Stimulated activated naive CD8-positive, alpha-beta T cell treated with anti-CD3 and anti-CD28 coated beads, Interleukin-15, Interleukin-2, amounts not matched to agents 100 U/mL and 50 U/mL, for 24 hours (primary cell): ENCODE data around the gene NR2F1.

Experiments used
- ATAC-seq: fragments of 150-1000 bp; cut with Tn5 transposase; one replicate; pipeline ENCODE4 v1.10.0; 2021
- DNase-seq: peaks from one replicate; pipeline ENCODE4 v3.0.0; 2021

NR2F1 gene

DNA sequence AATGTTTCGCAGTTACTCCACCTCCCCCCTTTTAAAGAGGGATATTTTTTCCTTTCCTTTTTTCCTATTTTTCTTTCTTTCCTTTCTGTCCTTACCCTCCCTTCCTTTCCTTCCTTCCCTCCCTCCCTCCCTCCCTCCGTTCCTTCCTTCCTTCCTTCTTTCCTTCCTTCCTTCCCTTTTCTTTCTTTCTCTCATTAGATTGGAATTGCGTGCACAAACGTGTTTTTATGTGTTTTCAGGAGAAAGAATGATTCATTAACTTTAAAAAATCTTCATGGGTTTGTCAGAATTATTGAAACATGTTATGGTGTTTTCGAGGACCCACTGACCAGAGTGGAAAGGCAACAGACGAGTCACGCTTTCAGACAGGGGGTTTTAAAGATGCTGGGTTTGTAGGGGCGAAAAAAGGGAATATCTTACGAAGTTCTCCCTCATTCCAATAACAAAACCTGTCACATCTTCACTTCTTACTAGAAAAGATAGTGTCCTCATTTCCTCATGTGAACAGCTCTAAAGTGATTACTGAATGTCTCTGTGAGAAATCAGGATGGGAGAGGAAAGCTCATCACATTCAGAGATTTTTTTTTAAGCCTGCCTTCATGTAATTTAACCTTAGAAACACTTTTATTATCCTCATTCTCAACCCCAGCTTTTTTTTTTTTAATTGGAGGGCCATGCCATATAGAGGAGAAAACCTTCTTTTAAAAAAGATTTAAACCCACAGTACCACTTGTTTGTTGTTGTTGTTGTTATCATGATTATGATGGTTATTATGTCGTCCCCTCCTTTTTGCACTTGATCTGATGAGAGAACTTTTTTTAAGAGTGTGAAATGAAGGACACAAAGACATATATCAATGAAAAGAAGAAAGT is 21.9 kb downstream of the NR2F1 start:
- DNase-seq: no peak
- no peak for ATAC-seq

DNA sequence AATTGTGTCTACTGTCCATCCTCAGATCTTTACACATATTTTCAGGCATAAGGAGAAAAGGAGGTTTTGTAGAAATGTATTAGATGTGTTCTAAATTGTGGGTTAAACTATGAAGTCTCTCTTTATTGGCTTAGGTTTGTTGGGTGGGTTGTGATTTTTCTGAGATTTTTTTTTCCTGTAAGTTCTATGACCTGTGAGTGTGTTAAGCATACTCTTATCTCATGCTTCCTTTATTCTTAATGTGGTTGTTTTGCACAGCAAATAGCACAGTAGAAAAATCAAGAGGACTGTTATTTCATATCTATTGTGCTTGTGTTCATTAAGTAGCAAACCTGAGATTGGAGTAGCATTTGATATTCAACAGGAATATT is 23.3 kb downstream of the NR2F1 start:
- ATAC-seq (no peak), DNase-seq (no peak)

GRCh38 chr5:93607367-93608258 is 24.6 kb downstream of the NR2F1 start:
- peak; percentile 71 for ATAC-seq
- peak; percentile 30 for DNase-seq

DNA sequence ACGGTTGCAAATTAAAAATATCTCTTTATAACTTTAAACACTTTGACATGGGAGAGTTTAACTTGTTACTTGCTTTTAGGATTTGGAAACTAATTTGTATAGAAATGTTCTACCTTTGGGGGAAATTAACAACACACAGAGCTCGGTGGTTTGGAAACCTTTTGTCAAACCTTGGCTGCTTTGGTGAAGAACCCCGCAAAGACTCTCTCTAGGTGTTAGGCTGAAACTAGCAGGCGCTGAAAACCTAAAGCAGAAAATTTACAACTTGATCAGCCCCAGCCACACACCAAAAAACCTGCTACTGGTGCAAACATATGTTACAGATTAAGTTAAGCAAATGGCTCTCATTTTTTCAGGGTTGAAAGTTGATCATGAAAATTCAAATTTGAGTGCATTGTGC is 25.8 kb downstream of the NR2F1 start:
- ATAC-seq (no peak), DNase-seq (no peak)

DNA sequence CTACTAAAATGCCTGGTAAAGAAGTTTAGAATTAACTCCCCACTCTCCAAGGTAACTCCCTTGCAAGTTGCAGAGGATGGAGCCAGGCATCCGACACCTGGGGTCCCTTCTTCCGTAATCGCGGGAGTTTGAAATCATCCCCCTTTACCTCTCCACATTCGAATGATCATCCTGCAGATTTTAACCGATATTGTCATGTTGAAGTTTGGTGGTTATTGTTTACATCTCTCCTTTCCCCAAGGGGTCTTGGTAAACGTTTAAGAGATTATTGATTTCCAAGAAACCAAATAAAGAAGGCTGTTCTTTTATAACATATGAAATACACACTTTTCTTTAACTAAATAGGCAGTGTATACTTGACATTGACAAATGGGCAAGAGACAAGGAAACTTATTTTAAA is 26.7 kb downstream of the NR2F1 start:
- ATAC-seq (no peak), DNase-seq (no peak)

DNA sequence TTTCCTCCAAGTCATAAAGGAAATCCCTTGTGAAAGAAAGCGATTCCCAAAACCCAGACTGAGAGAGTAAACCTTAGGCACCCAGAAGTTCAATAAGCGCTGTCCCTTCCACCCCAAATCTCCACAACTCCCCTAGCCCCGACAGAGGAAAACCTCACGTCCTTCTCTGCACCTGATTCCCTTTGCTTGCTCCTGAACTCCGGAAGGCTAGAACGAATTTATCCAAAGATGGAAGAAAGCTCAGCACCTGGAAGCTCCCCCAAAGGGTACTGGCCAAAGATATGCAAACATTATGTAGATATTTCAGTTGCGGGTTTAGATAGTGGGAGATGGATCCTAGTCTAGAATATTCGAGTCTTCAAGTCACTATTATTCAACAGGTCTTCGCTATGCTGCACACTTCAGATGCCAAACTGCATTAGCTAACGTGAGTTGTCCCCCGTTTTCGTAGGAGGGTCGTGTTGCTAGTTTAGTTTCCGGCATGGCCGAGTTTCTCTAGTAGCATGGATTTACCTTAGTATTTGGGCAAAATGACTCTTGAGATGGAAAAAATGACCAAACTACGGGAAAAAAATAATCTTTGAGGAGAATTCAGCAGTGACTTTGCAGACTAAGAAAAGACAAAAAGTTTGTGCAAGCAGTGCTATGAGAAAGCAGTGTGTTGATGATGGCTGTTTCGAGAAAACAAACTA is 27.7 kb downstream of the NR2F1 start:
- ATAC-seq (no peak), DNase-seq (no peak)

- DNase-seq (no peak), ATAC-seq (no peak)
Observed at GRCh38 chr5:93611273-93611975, 28.4 kb downstream of the NR2F1 start.

DNA sequence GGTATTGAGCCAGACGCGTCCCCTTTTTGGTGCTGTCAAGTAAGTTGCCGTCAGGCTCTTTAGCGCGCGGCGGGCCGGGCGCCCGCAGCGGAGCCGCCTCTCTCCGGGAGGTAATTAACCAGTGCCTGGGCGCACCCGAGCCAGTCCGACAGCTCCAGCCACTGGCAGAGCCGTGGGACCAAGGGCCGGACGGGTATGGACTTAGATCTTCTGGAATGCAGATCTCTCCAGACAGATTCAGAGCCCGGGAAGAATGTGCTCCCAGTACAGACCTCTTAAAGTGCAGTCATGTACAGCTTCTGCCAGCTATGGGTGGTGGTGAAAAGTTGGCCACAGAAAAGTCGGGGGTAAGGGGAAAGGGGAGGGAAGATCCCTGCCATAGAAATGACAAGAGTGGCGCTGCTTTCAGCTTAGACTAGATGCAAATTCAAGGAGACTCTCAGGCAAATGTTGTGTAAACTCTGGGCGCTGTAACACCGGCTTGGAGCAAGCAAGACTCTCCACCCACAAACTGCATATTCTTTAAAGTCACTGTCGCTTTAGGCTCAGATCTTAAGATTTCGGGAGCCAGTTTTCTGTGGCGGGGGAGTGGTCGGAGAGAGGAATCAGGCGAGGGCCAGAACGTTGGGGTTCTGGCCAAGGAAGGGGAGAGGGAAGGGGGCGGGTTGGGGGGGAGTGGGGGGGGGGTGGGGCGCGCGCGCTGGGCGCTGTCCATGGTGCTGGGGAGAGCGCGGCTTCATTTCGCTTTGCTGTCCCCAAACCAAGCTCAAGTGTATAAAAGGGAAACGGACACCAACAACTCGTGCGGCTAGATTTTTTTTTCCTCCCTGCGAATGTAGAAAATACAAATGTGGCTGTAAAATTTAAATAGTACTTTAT is 29.2 kb downstream of the NR2F1 start:
- ATAC-seq (peak; percentile 28), DNase-seq (peak; percentile 9)

GRCh38 chr5:93612855-93613243 is 29.8 kb downstream of the NR2F1 start:
- ATAC-seq (no peak), DNase-seq (no peak)

DNA sequence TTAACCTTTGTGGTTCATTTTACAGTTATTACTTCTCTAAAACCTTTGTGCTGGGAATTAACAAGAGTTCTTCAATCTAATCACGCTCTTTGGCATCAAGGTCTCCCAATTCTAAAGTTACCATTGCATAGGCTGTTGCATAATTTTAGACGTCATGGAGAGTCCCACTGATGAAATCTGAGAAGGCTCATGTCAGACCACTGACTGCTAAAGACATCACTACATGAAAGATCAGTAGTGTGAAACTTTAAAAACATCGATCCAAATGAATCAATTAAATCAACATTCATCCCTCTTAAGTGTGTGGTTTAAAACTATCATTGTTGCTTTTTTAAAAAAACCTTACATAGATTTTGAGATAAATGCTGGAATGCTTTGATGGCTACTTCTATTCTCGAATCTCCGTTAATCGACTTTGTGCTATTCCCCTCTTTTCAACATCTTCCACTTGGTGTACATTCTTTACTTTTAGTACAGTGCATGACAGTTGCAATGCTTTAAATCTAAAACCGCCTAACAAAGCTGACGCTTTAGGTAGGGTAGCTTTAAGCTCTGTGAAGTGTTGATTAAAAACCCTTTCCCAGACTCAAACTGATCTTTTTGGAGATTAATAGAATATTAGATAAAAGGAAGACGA is 33.6 kb downstream of the NR2F1 start:
- ATAC-seq (no peak), DNase-seq (no peak)

DNA sequence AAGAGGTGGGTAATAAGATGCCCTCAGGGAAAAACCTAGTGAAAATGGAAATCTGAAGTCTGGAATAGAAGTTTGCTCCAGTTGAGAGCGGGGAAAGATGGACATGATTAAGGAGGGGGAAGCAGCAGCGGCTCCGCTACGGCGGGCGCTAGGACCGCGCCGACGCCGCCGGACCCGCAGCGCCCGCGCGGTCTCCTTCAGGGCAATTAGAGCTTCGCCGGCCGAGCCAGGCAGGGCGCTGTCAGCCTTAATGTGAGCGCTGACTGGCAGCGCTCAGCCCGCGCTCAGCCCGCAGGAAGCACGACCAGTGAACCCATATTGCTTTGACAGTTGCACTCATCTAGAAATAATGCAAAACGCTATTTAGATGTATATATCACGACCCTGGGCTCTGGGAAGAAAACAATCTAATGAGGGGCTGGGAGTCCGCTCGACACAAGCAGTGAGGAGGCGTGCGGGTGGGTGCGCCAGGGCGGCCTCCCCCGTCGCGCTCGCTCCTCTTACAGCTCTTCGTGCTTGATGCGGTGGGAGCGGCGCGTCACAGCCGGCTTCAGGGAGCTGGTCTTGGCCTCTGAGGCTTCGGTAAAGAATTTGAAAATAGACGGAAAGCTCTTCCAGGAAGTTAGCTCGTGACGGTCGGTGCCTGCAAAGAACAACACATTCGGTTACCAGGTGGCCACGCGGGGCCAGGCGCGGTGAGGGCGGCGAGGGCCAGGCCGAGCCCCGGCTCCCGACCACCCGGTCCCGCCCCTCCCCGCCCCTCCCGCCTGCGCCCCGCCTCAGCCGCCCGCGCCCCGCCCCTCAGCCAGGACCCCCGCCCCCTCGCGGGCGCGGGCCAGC is 37.7 kb downstream of the NR2F1 start:
- peak; percentile 90 for ATAC-seq
- DNase-seq: peak; percentile 70

GRCh38 chr5:93621327-93621798 is 38.3 kb downstream of the NR2F1 start:
- ATAC-seq (peak; percentile 6), DNase-seq (peak; percentile 39)

DNA sequence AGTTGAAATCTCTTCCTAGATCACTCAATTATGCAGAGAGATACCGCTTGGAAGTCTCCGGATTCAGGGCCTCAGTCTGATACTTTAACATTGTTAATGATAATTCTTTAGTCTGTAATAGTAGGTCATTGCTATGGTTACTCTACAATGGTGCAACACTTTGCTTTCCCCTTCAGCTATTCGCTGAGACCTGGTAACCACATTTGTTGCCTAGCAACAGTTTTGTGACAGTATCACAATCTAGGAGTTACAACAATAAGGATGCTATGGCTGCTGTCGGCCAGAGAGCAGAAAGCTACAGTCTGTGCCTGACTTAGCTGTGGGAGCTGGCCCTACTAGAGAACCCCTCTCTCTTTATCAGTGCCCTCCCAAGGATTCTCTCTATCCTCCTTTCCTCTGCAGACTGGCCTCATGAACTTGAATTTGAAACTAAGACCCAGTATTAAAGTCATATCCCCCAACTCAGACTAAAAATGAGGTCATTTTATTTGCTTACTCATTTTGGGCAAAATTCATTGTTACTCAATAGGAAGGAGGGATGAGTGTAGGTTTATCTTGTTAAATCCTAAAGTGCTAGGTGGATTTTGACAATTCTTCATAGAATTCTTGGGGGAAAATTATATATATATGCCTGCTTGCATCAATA is 39.3 kb downstream of the NR2F1 start:
- DNase-seq (no peak), ATAC-seq (peak; percentile 44)

DNA sequence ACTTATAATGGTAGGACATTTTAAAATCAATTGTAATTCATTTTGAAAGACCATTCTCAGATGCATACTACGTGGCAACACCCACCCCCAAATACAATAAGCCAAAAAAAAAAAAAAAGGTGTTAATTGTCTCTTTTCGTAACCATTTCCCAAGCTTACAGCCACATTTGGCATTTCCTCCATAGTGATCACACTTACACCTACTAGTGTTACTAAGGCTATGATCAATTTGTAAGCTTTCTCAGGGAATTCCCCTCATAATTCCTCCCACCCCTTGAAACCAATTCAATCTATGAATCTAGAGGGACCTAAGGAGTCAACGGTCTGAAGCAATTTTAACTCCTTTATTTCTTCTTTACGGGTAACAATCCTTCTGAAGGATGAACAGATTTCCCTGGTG is 40.1 kb downstream of the NR2F1 start:
- peak; percentile 25 for ATAC-seq
- DNase-seq: no peak

GRCh38 chr5:93626801-93627200 is 43.8 kb downstream of the NR2F1 start:
- ATAC-seq: no peak
- no peak for DNase-seq

DNA sequence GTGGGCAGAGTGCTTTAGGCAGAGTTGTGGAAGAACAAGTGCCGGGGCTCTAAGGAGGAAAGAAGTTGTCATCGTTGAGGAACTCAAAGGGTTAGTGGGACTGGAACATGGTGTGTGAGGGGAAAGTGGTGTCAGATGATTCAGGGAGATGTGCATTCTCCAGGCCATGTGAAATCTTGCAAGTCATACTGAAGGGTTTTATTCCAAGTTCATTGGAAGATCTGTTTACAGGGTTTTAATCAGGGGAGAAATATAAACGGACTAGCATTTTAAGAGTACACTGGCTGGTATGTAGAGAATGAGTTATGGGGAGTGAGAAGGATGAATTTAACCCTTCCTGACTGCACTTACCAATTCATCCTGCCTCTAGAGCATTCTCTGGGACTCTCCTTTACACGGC is 49.3 kb downstream of the NR2F1 start:
- ATAC-seq (no peak), DNase-seq (no peak)

- DNase-seq (no peak), ATAC-seq (no peak)
Observed at GRCh38 chr5:93635991-93636390, 53.0 kb downstream of the NR2F1 start.

DNA sequence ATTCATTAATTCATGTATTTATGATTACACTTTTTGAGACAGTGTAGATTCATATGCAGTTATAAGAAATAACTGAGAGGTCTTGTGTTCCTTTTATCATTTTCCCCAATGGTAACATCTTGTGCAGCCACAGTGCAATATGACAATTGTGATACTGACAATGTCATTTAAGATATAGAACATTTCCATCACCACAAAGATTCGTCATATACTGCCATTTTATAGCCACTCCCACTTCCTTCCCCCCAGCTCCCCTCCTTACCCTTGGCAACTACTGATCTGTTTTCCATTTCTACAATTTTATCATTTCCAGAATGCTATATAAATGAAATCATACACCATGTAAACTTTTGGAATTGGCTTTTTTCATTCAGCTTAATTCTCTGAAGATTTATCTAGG is 53.8 kb downstream of the NR2F1 start:
- DNase-seq: no peak
- ATAC-seq: peak; percentile 55

GRCh38 chr5:93637697-93638096 is 54.7 kb downstream of the NR2F1 start:
- no peak for ATAC-seq

More at GRCh38 chr5:93637697-93638096, 54.7 kb downstream of the NR2F1 start:
- DNase-seq: no peak
